Esophagus (tissue), 2 donors: Measurements from ENCODE around the gene PARD3. TPM values are rescaled to one million over a fixed set of nuclear protein-coding genes. Genes with fewer than 3 reads are reported as not detected.
A peak's percentile ranks its signal among the peaks of the same experiment; 100 is the strongest.

ENCODE experiments used
- H3K27ac ChIP-seq, 2 donors: one replicate each; pipeline ENCODE4 v1.5.1; 2013; ENCODE audit warnings: low read depth in 2 of 2, mild to moderate bottlenecking in 2 of 2, inconsistent platforms in 1 of 2, low read length in 1 of 2, moderate library complexity in 1 of 2
- H3K27me3 ChIP-seq, 2 donors: one replicate each; pipeline ENCODE4 v1.6.1; 2013; ENCODE audit warnings: low read length in 2 of 2, control low read depth in 1 of 2, mild to moderate bottlenecking in 1 of 2; ENCODE audit not compliant: insufficient read depth in 2 of 2, control insufficient read depth in 1 of 2
- H3K36me3 ChIP-seq, 2 donors: one replicate each; pipeline ENCODE4 v1.6.1; 2013; ENCODE audit warnings: low read length in 1 of 2; ENCODE audit not compliant: control insufficient read depth in 2 of 2, insufficient read depth in 2 of 2
- H3K4me1 ChIP-seq, 2 donors: one replicate each; pipeline ENCODE4 v1.6.1; 2013; ENCODE audit warnings: low read length in 1 of 2; ENCODE audit not compliant: control insufficient read depth in 2 of 2, insufficient read depth in 2 of 2
- H3K4me3 ChIP-seq, 2 donors: one replicate each; pipeline ENCODE4 v1.5.1; 2013; ENCODE audit warnings: low read length in 2 of 2, mild to moderate bottlenecking in 2 of 2, low read depth in 1 of 2, moderate library complexity in 1 of 2
- H3K9me3 ChIP-seq, 2 donors: one replicate each; pipeline ENCODE4 v1.6.1; 2013; ENCODE audit warnings: mild to moderate bottlenecking in 2 of 2, low read depth in 1 of 2, low read length in 1 of 2, moderate library complexity in 1 of 2; ENCODE audit not compliant: control insufficient read depth in 2 of 2, insufficient read depth in 1 of 2
- WGBS, 2 donors: extraction: QIAGEN DNeasy Blood & Tissue Kit; methylation state at CpG; one replicate each; pipeline ENCODE4 v1.1.7; 2013; 5-methylcytosine and 5-hydroxymethylcytosine counted together
- polyA plus RNA-seq, 2 donors: library from polyadenylated mRNA; stranded (reverse); fragments of 200-250 nt; gene quantifications; one replicate each; pipeline ENCODE4 v1.2.3, GENCODE V29; 2013
- donor health status: healthy with polysubstance abuse.
- donor health status: Bipolar disorder and iron deficiency.

The PARD3 gene
- polyA plus RNA-seq, 2 donors, result 40.3 to 71.3 TPM

- peaks cover 0 to 3% of the 10 kb centered on the region in 2 donors for H3K4me1 ChIP-seq
- H3K27me3 ChIP-seq, result no peaks in the 10 kb centered on the region
- no peaks in the 10 kb centered on the region for H3K36me3 ChIP-seq
- 79 to 80% methylated on average over 4 of the region's 4 CpGs for WGBS, 2 donors
- H3K27ac ChIP-seq, result no peak overlapping the region
- H3K4me3 ChIP-seq, result no peak overlapping the region
- H3K9me3 ChIP-seq, result no peaks in the 10 kb centered on the region
These were observed 334.8 kb downstream of the PARD3 start for GRCh38 chr10:34480345-34480744.

DNA sequence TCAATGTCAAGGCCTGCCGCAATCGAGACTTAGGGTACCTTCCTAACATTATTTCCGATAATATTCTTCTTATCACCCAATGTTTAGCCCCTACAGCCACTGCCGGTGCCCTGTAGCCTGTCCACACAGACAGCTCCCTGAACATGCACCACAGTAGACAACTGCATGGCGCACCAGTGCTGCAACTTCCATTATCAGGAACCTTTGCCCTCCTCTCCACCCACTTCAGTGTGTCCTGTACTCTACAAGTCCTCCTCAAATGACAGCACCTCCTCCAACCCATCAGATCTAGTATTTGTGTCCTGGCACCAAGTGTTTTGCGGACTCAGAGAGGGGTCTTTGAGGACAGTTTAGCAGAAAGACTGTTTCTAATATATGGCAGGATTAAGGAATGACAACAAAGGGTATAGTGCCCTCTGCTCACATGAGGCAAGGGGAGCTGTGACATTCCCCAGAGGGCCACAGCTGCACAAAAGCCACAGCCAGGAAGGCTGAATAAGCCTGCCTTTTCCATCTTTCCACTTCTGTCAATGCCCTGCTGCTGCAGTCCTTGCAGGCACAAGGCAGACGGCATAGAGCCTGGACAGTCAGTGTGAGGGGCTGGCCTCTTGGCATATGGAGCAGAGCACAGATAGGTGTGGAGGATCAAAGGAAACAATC, 335.4 kb downstream of the PARD3 start:
- H3K27me3 ChIP-seq, result no peaks in the 10 kb centered on the region
- H3K4me1 ChIP-seq, result peaks cover 0 to 3% of the 10 kb centered on the region in 2 donors
- no peaks in the 10 kb centered on the region for H3K9me3 ChIP-seq
- peak overlapping the region in 1 of 2 donors; percentile 7 for H3K27ac ChIP-seq
- no peaks in the 10 kb centered on the region for H3K36me3 ChIP-seq
- H3K4me3 ChIP-seq, result no peak overlapping the region
- WGBS, 2 donors, result 92 to 95% methylated on average over 7 of the region's 7 CpGs

DNA sequence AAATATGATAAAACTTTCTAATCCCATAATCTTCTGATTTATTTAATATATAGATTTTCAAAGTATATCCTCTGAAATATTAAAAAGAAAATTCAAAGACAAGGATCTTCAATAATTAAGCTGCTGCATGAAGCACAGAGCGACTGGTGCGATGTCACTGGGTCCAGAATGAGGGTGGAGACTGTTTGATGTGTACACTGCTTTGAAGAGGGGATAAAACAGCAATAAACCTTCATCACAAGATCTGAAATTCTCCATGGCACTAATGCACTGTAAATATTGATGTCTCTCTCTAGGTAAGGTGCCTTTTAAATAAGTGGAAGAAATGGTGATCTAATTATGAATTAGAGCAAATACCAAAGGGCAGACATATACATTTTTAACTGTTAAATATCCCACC, 337.8 kb downstream of the PARD3 start:
- Histone ChIP-seq H3K36me3 (no peaks in the 10 kb centered on the region), H3K4me3 (no peak overlapping the region), H3K27ac (no peak overlapping the region), H3K4me1 (peaks cover 3 to 6% of the 10 kb centered on the region in 2 donors), H3K27me3 (no peaks in the 10 kb centered on the region), H3K9me3 (no peaks in the 10 kb centered on the region)
- WGBS, 2 donors, result 83 to 93% methylated on average over 2 of the region's 2 CpGs

DNA sequence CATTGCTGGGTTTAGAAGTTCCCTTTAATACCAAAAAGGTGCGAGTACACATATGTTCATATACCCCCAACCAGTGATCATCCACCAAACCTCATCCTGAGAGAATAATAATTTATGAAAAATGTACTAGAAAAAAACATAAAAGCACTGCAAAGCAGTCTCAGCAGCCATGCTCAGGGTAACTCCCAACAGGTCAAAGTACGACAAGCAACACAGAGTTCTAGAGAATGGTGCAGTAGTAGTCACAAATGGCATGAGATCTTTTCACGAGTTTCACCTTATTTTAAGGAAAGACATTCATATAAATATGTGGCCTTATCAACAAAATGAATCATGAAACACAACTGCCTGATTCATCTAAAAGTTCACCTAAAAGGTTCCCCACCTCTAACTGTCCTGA, 338.5 kb downstream of the PARD3 start:
- H3K36me3 ChIP-seq, result no peaks in the 10 kb centered on the region
- H3K27ac ChIP-seq, result no peak overlapping the region
- no peaks in the 10 kb centered on the region for H3K9me3 ChIP-seq
- H3K27me3 ChIP-seq, result no peaks in the 10 kb centered on the region
- WGBS, 2 donors, result 91 to 93% methylated on average over 3 of the region's 3 CpGs
- peaks cover 3 to 6% of the 10 kb centered on the region in 2 donors for H3K4me1 ChIP-seq
- H3K4me3 ChIP-seq, result no peak overlapping the region

- Histone ChIP-seq H3K36me3 (no peaks in the 10 kb centered on the region), H3K9me3 (no peaks in the 10 kb centered on the region), H3K27ac (no peak overlapping the region), H3K4me3 (no peak overlapping the region), H3K27me3 (no peaks in the 10 kb centered on the region), H3K4me1 (peaks cover 3 to 6% of the 10 kb centered on the region in 2 donors)
- 85 to 91% methylated on average over 5 of the region's 5 CpGs for WGBS, 2 donors
These were observed 339.3 kb downstream of the PARD3 start for GRCh38 chr10:34475786-34476185.

DNA sequence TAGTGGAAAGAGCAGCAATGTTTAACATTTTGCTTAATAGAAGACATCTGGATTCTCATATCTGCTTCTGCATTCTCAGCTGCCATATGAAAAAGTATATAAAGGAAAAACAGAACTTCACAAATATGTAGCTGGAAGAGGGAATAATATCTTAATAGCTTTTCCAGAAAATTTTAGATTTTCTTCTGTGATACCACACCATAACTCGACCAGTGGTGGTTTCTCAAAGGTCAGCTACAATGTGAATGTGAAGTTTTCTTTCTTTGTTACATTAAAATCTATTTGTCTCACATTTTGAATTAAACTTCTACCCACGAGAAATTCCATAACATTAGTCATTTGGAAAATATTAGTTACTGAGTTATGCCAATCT, 339.8 kb downstream of the PARD3 start:
- Histone ChIP-seq H3K4me1 (peaks cover 3 to 6% of the 10 kb centered on the region in 2 donors), H3K36me3 (no peaks in the 10 kb centered on the region), H3K4me3 (no peak overlapping the region), H3K27ac (no peak overlapping the region), H3K9me3 (no peaks in the 10 kb centered on the region), H3K27me3 (no peaks in the 10 kb centered on the region)
- WGBS, 2 donors, result 58 to 63% methylated on average over 2 of the region's 2 CpGs

DNA sequence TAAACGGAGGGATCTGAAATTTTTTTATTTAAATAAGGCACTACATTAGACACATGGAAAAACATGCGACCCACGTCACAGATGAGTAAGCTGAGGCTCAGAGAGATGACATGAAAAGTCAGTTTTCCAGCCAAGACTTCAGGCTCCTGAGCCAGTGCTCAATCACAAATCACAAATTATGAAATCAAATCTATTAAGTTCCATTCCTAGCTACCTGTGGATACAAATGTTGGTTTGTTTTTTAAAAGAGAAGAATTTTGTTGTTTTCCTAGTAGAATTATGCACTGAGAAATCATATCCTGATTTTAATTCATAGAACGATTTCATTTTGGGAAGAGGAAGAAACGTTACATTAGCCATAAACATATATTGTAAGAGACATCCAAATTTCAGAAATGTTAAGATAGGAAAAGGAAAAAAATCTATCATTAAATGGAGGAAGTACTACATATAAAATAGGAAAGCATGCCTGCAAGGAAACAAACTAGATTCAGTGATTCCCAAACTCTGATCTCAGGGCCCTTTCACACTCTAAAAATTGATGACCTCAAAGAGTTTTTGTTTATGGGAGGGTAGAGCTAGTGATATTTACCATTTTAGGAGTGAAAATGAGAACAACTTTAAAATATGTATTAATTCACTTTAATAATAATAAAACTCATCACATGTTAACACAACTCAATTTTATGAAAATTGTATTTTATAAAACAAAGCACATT, 340.4 kb downstream of the PARD3 start:
- no peak overlapping the region for H3K27ac ChIP-seq
- peaks cover 3% of the 10 kb centered on the region in 2 donors for H3K4me1 ChIP-seq
- no peaks in the 10 kb centered on the region for H3K9me3 ChIP-seq
- 87 to 92% methylated on average over 5 of the region's 5 CpGs for WGBS, 2 donors
- no peaks in the 10 kb centered on the region for H3K27me3 ChIP-seq
- H3K4me3 ChIP-seq, result no peak overlapping the region
- no peaks in the 10 kb centered on the region for H3K36me3 ChIP-seq

GRCh38 chr10:34474009-34474376, 341.1 kb downstream of the PARD3 start:
- H3K27me3 ChIP-seq, result no peaks in the 10 kb centered on the region
- WGBS, 2 donors, result 63 to 77% methylated on average over 2 of the region's 2 CpGs
- no peaks in the 10 kb centered on the region for H3K9me3 ChIP-seq
- H3K36me3 ChIP-seq, result no peaks in the 10 kb centered on the region
- H3K4me3 ChIP-seq, result no peak overlapping the region
- peaks cover 3% of the 10 kb centered on the region in 2 donors for H3K4me1 ChIP-seq
- H3K27ac ChIP-seq, result no peak overlapping the region

DNA sequence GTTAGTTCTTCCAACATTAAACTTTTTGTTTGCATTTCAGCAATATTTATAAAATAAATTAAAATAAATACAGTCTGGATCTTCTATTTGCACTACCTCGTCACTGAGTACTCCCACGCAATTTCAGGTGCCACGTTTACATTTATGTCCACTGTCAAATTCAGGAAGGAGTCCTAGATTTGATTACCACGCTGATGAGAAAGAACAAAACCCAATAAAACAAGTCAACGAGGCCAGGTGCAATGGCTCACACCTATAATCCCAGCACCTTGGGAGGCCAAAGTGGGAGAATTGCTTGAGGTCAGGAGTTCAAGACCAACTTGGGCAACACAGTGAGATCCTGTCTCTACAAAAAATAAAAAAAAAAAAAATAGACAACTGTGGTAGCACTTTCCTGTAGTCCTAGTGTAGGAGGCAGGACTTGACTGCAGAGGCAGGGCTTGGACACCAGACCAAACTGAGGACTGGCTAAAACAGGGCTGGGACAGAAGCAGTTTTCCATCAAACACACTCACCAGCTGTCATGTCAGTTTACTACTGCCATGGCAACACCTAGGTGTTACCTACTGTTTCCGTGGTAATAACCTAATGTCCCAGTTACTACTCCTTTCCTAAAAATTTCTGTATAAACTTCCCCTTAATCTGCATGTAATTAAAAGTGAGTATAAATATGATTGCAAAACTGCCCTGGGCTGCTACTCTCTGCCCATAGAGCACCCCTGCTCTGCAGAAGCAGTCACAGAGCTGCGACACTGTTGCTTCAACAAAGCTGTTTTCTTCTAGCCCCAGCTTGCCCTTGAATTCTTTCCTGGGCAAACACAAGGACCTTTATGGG, 341.7 kb downstream of the PARD3 start:
- Histone ChIP-seq H3K9me3 (no peaks in the 10 kb centered on the region), H3K36me3 (no peaks in the 10 kb centered on the region), H3K4me1 (peaks cover 3% of the 10 kb centered on the region in 2 donors), H3K4me3 (no peak overlapping the region), H3K27ac (no peak overlapping the region), H3K27me3 (no peaks in the 10 kb centered on the region)
- 68 to 74% methylated on average over 7 of the region's 7 CpGs for WGBS, 2 donors
